Gastrocnemius medialis (tissue), 4 donors: ENCODE results near the gene ZNF521.

ENCODE experiments used
- CTCF ChIP-seq, 5 experiments: fragments of 450-650 bp in 3 of 5; fragments of 200-600 bp in 2 of 5; sonication (generic) in 2 of 5; IDR thresholded peaks in 4 of 5; conservative IDR thresholded peaks in 1 of 5; 1 replicate in 4 of 5; 2 replicates in 1 of 5; pipeline ENCODE4 v1.5.1; 2016 to 2019; ENCODE audit warnings: antibody characterized with exemption in 5 of 5, mild to moderate bottlenecking in 3 of 5, moderate library complexity in 3 of 5
- POLR2A ChIP-seq, 2 donors: fragments of 450-650 bp; IDR thresholded peaks; one replicate each; pipeline ENCODE4 v1.6.1; 2017; ENCODE audit warnings: antibody characterized with exemption in 2 of 2, mild to moderate bottlenecking in 2 of 2, moderate library complexity in 2 of 2

GRCh38 chr18:25062720-25063119 is 289.2 kb downstream of the ZNF521 start:
- no peak for TF ChIP-seq CTCF (IDR thresholded peaks at IDR 0.05 in 4 of 5, conservative IDR thresholded peaks at IDR 0.05 in 1 of 5)
- no peak for TF ChIP-seq POLR2A (IDR thresholded peaks at IDR 0.05)
